Testis (tissue), 2 donors: Measurements from ENCODE around the gene INF2.

Source experiments
- CTCF ChIP-seq, 3 experiments: fragments of 450-650 bp in 2 of 3; fragments of 200-600 bp in 1 of 3; sonication (generic) in 1 of 3; IDR thresholded peaks; one replicate each; pipeline ENCODE4 v1.5.1; 2016 to 2019; ENCODE audit warnings: antibody characterized with exemption in 3 of 3, mild to moderate bottlenecking in 2 of 3, moderate library complexity in 1 of 3
- POLR2A ChIP-seq: fragments of 450-650 bp; IDR thresholded peaks from one replicate; pipeline ENCODE4 v1.6.1; 2017; ENCODE audit warnings: antibody characterized with exemption, mild to moderate bottlenecking, moderate library complexity

DNA sequence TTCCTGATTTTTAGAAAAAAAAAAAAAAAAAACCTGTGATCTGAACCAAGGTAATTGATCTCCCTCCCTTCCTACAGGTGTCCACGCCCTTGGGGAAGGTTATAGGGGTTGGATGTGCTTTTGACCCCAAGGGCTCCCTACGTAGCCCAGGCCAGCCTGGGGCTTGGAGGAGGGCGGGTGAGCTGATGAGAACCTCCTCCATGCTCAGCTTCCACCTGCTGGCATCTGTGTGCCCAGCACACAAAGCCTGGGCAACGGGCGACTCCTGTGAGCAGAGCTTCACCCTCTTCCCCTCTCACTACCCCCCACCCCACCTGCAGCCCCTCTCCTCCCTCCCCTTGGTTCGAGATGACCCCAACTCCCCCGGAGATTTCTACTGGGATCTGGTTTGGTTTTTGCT, 25.3 kb upstream of the INF2 start:
- TF ChIP-seq CTCF (IDR thresholded peaks at IDR 0.05) (no peak), POLR2A (no peak)
